GM21723 (cell line): ENCODE results near the gene FAM83D.
A peak's percentile ranks its signal among the peaks of the same experiment; 100 is the strongest.

ENCODE experiments used
- ATAC-seq: cut with Tn5 transposase; IDR thresholded peaks from one replicate; pipeline ENCODE4 v1.9.1; 2021; ENCODE audit warnings: mild to moderate bottlenecking, moderate library complexity; ENCODE audit not compliant: unreplicated experiment

FAM83D gene

GRCh38 chr20:38997622-38998021 lies 71.4 kb downstream of the FAM83D start:
- ATAC-seq: peak; percentile 93

GRCh38 chr20:38999217-38999616 lies 73.0 kb downstream of the FAM83D start:
- no peak for ATAC-seq

GRCh38 chr20:38999965-39000910 lies 74.0 kb downstream of the FAM83D start:
- no peak for ATAC-seq
